ENCODE data around the gene ERN2. TPM values are rescaled to one million over a fixed set of nuclear protein-coding genes. Genes with fewer than 3 reads are reported as not detected.
"Not testable (repeated sequence)": the region's sequence is repeated elsewhere in the genome, so short reads cannot be mapped to it uniquely, and the experiment has no call there.

Gene ERN2
- total RNA-seq, 2 donors from 2014 or later = 0.24 TPM; not detected in 1

DNA sequence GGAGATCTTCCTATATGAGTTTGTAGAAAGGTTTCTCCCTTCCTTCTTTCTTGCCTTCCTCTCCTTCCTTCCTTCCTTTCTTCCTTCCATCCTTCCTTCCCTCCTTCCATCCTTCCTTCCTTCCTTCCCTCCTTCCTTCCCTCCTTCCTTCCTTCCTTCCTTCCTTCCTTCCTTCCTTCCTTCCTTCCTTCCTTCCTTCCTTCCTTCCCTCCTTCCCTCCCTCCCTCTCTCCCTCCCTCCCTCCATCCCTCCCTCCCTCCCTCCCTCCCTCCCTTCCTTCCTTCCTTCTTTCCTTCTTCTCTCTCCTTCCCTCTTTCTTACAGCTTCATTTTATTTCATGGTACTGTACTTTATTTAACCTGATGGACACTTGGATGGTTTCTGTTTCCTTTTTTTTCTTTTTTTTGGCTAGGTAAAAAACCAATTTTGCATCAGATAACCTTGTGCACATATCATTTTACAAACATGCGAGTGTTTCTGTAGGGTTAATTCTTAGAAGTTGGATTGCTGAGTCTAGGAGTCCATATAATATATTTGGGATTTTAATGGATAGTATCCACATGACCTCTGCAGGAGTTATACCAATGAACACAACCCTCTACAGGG, 24.5 kb upstream of the ERN2 start:
- H3K9me3 Mint-ChIP-seq; DNase-seq; ATAC-seq (replicated peaks in 1 of 2); H3K4me3 Mint-ChIP-seq; H3K36me3 Mint-ChIP-seq (ENCODE audit: insufficient read depth in 2 of 2); H3K27ac Mint-ChIP-seq: not testable (repeated sequence)
- peaks cover 14% of the 10 kb centered on the region for H3K4me1 Mint-ChIP-seq (ENCODE audit: low read depth)
- peaks cover 20% of the 10 kb centered on the region for H3K27me3 Mint-ChIP-seq (ENCODE audit: low read depth)

- Mint-ChIP-seq H3K9me3 (no peaks in the 10 kb centered on the region), H3K27ac (no peak overlapping the region), H3K4me3 (no peak overlapping the region), H3K27me3 (ENCODE audit: low read depth) (peaks cover 25% of the 10 kb centered on the region), H3K36me3 (ENCODE audit: insufficient read depth in 2 of 2) (no peaks in the 10 kb centered on the region), H3K4me1 (ENCODE audit: low read depth) (peaks cover 14% of the 10 kb centered on the region)
- no peak for DNase-seq
- ATAC-seq (replicated peaks in 1 of 2) = no peak
These were observed 21.3 kb upstream of the ERN2 start for GRCh38 chr16:23734176-23734893.

DNA sequence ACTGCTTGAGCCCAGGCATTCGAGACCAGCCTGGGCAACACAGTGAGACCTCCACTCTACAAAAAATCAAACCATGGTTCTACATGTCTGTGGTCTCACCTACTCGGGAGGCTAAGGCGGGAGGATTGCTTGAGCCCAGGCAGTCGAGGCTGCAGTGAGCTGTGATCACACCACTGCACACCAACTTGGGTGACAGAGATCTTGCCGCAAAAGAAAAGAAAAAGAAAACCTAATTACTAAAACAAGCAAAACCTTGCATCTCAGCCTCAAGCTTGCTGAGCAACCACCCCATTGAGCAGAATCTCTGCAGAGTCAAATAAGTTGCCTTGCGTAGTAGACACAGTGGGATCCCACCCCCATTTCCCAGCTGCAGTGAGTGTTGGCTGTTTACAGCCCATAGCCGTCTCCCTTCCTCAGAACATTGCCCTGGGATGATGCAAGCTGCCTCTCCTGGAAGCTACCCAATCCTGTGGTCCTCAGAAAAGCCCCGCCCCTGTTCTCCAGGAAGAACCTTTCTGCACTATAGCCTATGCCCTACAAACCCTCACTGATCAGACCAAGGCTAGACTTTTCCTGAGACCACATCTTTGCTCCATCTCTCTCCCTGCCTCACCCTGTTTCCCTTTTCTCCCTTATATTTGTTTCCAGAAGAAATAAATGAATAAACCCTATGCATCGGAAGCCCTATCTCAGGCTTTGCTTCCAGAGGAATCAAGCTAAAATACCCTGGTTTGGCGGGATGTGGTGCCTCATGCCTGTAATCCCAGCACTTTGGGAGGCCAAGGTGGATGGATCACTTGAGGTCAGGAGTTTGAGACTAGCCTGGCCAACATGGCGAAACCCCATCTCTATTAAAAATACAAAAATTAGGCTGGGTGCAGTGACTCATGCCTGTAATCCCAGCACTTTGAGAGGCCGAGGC, 16.7 kb upstream of the ERN2 start:
- ATAC-seq (replicated peaks in 1 of 2) (no peak), DNase-seq (no peak)
- peaks cover 29% of the 10 kb centered on the region for H3K27me3 Mint-ChIP-seq (ENCODE audit: low read depth)
- H3K4me3 Mint-ChIP-seq = no peak overlapping the region
- H3K9me3 Mint-ChIP-seq = no peaks in the 10 kb centered on the region
- no peaks in the 10 kb centered on the region for H3K36me3 Mint-ChIP-seq (ENCODE audit: insufficient read depth in 2 of 2)
- H3K27ac Mint-ChIP-seq = no peak overlapping the region
- peaks cover 16% of the 10 kb centered on the region for H3K4me1 Mint-ChIP-seq (ENCODE audit: low read depth)

DNA sequence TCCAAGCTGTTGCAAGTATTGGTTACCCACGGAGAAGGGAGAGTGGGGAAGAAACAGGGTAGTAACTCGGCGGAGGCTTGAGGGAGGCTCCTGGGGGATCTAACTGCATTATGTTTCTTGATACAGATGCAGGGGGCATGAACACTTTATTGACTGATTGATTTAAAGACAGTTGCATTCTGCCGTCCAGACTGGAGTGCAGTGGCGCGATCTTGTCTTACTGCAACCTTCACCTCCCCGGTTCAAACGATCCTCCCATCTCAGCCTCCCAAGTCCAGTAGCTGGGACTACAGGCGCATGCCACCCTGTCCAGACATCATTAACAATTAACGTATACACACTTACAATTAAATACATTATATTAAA, 15.1 kb upstream of the ERN2 start:
- peaks cover 8% of the 10 kb centered on the region for H3K4me1 Mint-ChIP-seq (ENCODE audit: low read depth)
- H3K9me3 Mint-ChIP-seq = peaks cover 0 to 2% of the 10 kb centered on the region in 2 donors
- ATAC-seq (replicated peaks in 1 of 2) (no peak), DNase-seq (no peak)
- H3K27me3 Mint-ChIP-seq (ENCODE audit: low read depth) = peaks cover 32% of the 10 kb centered on the region
- H3K4me3 Mint-ChIP-seq = no peak overlapping the region
- H3K27ac Mint-ChIP-seq = no peak overlapping the region
- peaks cover 3% of the 10 kb centered on the region in 2 donors for H3K36me3 Mint-ChIP-seq (ENCODE audit: insufficient read depth in 2 of 2)

- Mint-ChIP-seq H3K27ac (no peak overlapping the region), H3K9me3 (peaks cover 2 to 6% of the 10 kb centered on the region in 2 donors), H3K27me3 (ENCODE audit: low read depth) (peaks cover 30% of the 10 kb centered on the region), H3K4me1 (ENCODE audit: low read depth) (peaks cover 8% of the 10 kb centered on the region), H3K4me3 (no peak overlapping the region), H3K36me3 (ENCODE audit: insufficient read depth in 2 of 2) (peaks cover 3 to 5% of the 10 kb centered on the region in 2 donors)
- no peak for ATAC-seq (replicated peaks in 1 of 2)
- no peak for DNase-seq
These were observed 13.7 kb upstream of the ERN2 start for GRCh38 chr16:23726710-23727109.

DNA sequence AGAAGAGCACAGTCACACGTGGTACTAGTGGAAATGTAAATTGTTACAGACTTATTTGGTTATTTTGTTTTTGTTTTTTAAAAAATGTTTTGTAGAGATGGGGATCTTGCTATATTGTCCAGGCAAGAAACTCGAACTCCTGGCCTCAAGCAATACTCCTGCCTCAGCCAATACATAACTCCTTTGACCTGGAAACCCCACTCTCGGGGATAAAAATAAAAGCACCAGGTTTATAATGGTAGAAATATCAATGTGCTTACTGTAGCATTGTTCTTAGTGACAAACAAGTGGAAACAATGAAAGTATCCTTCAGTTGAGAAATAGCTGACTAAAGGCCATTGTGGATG, 11.7 kb upstream of the ERN2 start:
- H3K9me3 Mint-ChIP-seq = peaks cover 2 to 6% of the 10 kb centered on the region in 2 donors
- H3K27ac Mint-ChIP-seq = no peak overlapping the region
- ATAC-seq (replicated peaks in 1 of 2) (no peak), DNase-seq (no peak)
- peaks cover 8% of the 10 kb centered on the region for H3K4me1 Mint-ChIP-seq (ENCODE audit: low read depth)
- no peak overlapping the region for H3K4me3 Mint-ChIP-seq
- H3K27me3 Mint-ChIP-seq (ENCODE audit: low read depth) = peaks cover 22% of the 10 kb centered on the region
- peaks cover 3 to 5% of the 10 kb centered on the region in 2 donors for H3K36me3 Mint-ChIP-seq (ENCODE audit: insufficient read depth in 2 of 2)

DNA sequence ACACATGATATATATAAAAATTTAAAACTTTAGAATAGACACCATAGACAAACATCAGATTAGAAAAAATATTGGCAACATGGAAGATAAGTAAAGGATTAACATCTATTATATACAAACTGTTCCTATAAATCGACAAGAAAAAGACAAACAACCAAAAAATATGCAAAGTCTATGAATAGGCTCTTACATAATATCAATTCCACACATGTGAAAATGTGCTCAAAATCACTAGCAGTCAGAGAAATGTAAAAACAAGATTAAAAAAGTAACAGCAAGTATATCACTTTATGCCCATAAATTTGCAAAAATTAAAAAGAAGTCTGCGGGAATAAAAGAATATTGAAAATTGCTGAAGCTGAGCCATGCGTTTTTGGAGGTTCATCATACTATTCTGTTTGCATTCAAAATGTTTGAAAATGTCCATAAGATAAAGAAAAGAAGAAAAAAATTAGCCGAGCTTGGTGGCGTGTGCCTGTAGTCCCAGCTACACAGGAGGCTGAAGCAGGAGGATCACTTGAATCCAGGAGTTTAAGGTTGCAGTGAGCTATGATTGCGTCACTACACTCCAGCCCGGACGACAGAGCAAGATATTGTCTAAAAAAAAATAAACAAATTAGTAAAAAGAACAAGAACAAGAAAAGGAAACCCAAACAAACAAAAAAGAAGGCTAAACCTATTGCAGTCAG, 11.2 kb upstream of the ERN2 start:
- peaks cover 2 to 6% of the 10 kb centered on the region in 2 donors for H3K9me3 Mint-ChIP-seq
- H3K27ac Mint-ChIP-seq = peak overlapping the region; percentile 20
- peaks cover 3 to 5% of the 10 kb centered on the region in 2 donors for H3K36me3 Mint-ChIP-seq (ENCODE audit: insufficient read depth in 2 of 2)
- H3K27me3 Mint-ChIP-seq (ENCODE audit: low read depth) = peaks cover 17% of the 10 kb centered on the region
- H3K4me3 Mint-ChIP-seq = no peak overlapping the region
- DNase-seq (no peak), ATAC-seq (replicated peaks in 1 of 2) (no peak)
- H3K4me1 Mint-ChIP-seq (ENCODE audit: low read depth) = peaks cover 8% of the 10 kb centered on the region

GRCh38 chr16:23722613-23723240, 9.7 kb upstream of the ERN2 start:
- not testable (repeated sequence) for ATAC-seq (replicated peaks in 1 of 2); H3K36me3 Mint-ChIP-seq (ENCODE audit: insufficient read depth in 2 of 2); H3K27ac Mint-ChIP-seq; H3K4me3 Mint-ChIP-seq; H3K9me3 Mint-ChIP-seq; H3K4me1 Mint-ChIP-seq (ENCODE audit: low read depth); DNase-seq
- peaks cover 14% of the 10 kb centered on the region for H3K27me3 Mint-ChIP-seq (ENCODE audit: low read depth)

DNA sequence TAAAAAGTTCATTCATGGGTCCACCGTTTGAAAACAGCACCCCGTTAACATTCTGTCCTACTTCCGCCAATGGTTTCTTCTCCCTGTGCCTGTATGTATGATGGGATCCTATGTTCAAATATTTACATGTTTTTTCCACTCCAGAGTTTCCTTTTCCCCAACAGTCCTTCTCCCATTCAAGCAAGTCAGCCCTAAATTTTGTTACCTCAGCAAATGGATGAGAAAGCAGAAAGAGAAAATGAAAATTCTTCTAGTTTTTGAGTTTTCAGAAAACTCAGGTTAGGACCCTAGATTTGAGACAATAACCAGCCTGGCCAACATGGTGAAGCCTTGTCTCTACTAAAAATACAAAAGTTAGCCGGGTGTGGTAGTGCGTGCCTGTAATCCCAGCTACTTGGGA, 3.5 kb upstream of the ERN2 start:
- Mint-ChIP-seq H3K27ac (no peak overlapping the region), H3K4me1 (ENCODE audit: low read depth) (no peaks in the 10 kb centered on the region), H3K36me3 (ENCODE audit: insufficient read depth in 2 of 2) (no peaks in the 10 kb centered on the region), H3K4me3 (no peak overlapping the region), H3K27me3 (ENCODE audit: low read depth) (peaks cover 49% of the 10 kb centered on the region), H3K9me3 (no peaks in the 10 kb centered on the region)
- ATAC-seq (replicated peaks in 1 of 2) (no peak), DNase-seq (no peak)

- Mint-ChIP-seq H3K9me3 (peaks cover 4 to 5% of the 10 kb centered on the region in 2 donors), H3K27ac (no peak overlapping the region), H3K4me1 (ENCODE audit: low read depth) (no peaks in the 10 kb centered on the region), H3K27me3 (ENCODE audit: low read depth) (peaks cover 56% of the 10 kb centered on the region), H3K4me3 (no peak overlapping the region), H3K36me3 (ENCODE audit: insufficient read depth in 2 of 2) (peaks cover 6 to 10% of the 10 kb centered on the region in 2 donors)
- ATAC-seq (replicated peaks in 1 of 2) (no peak), DNase-seq (no peak)
These were observed 1.2 kb downstream of the ERN2 start for GRCh38 chr16:23711785-23712184.

GRCh38 chr16:23710504-23710903, 2.5 kb downstream of the ERN2 start:
- Mint-ChIP-seq H3K9me3 (peaks cover 4 to 5% of the 10 kb centered on the region in 2 donors), H3K27me3 (ENCODE audit: low read depth) (peaks cover 51% of the 10 kb centered on the region), H3K36me3 (ENCODE audit: insufficient read depth in 2 of 2) (peaks cover 6 to 10% of the 10 kb centered on the region in 2 donors), H3K27ac (no peak overlapping the region), H3K4me3 (no peak overlapping the region), H3K4me1 (ENCODE audit: low read depth) (no peaks in the 10 kb centered on the region)
- ATAC-seq (replicated peaks in 1 of 2) (no peak), DNase-seq (no peak)

- DNase-seq (no peak), ATAC-seq (replicated peaks in 1 of 2) (no peak)
- no peak overlapping the region for H3K27ac Mint-ChIP-seq
- H3K4me1 Mint-ChIP-seq (ENCODE audit: low read depth) = no peaks in the 10 kb centered on the region
- peaks cover 4 to 5% of the 10 kb centered on the region in 2 donors for H3K9me3 Mint-ChIP-seq
- H3K36me3 Mint-ChIP-seq (ENCODE audit: insufficient read depth in 2 of 2) = peaks cover 6 to 10% of the 10 kb centered on the region in 2 donors
- peaks cover 52% of the 10 kb centered on the region for H3K27me3 Mint-ChIP-seq (ENCODE audit: low read depth)
- H3K4me3 Mint-ChIP-seq = no peak overlapping the region
These were observed 3.0 kb downstream of the ERN2 start for GRCh38 chr16:23710008-23710407.

All from activated T-cell treated with anti-CD3 and anti-CD28 coated beads, Interleukin-2, amount 50 U/mL, for 72 hours (primary cell).